HG02588 (cell line): Measurements from ENCODE around the gene TLL2.

Experiments
- ATAC-seq: cut with Tn5 transposase; IDR thresholded peaks from one replicate; pipeline ENCODE4 v1.9.1; 2021; ENCODE audit warnings: mild to moderate bottlenecking, moderate library complexity; ENCODE audit not compliant: unreplicated experiment

TLL2 gene

DNA sequence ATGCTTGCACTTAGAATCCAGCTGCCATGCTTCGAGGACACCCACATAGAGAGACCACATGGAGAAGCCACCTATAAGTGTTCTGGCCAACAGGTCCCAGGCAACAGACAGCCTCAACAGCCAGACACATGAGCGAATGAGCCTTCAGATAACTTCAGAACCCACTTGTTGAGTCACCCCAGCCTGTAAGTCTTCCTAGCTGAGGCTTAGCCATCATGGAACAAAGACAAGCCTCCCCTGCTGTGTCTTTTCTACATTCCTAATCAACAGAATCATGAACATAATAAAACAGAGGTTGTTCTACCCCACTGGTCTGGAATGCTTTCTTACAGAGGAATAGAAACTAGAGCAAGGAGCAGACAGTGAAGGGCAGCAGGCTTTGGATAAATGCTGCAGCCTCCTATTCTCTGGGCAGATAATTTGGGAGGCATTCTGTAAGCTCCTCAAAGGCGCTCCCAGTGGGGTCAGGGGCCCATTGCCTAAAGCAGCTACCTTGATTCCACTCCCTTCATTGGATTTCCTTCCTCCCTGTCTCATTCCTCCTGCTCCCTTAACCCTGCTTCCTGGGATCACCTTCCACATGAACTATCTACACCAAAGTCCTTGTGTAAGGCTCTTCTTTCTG, 4.6 kb downstream of the TLL2 start:
- ATAC-seq: no peak

DNA sequence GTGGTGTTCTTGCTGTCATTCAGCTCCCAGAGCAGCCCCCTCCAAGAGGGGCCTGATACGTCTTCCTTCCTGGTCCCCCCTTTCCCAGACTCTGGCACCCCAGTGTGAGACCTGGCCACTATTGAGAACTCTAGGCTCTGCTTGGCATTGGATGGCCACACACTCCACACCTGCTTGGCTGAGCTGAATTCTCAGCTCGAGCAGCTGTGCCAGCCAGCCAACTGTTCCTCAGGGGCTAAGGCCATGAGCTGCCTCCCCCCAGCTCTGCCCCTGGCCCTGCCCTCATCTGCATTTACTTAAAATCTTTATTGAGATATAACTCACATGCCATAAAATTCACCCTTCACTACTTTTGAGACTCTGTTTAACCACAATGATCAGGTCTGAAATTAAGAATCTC, 6.7 kb downstream of the TLL2 start:
- ATAC-seq: no peak

DNA sequence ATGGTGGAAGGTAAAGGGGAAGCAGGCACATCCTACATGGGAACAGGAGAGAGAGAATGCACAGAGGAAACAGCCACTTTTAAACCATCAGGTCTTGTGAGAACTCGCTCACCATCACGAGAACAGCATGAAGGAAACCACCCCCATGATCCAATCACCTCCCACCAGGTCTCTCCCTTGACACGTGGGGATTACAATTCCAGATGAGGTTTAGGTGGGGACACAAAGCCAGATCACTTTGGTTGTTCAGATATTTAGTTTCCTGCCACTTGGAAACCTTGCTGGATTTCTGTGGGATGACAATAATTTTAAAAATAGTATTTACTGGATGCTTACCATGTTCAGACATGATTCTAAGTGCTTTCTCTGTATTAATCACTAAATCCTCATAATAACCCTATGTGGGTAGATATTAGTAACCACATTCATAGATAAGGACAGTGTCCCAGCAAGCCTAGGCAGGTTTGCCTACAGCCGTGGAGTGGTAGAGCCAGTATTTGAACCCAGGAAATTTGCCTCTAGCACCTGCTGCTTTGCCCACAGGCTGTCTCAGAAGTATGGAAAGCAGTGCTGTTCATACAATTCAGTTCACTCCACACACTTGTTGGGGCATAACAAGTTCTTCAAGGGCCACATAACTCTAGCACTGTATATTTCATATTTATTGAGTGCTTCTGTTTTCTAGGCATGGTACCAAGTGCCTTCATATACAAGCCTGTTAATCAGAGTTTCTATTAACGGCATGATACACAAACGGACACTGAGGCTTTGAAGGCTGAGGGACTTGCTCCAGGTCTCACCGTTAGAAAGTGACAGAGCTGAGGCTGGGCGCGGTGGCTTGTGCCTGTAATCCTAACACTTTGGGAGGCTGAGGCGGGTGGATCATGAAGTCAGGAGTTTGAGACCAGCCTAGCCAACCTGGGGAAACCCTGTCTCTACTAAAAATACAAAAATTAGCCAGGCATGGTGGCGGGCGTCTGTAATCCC, 8.3 kb downstream of the TLL2 start:
- ATAC-seq: no peak

DNA sequence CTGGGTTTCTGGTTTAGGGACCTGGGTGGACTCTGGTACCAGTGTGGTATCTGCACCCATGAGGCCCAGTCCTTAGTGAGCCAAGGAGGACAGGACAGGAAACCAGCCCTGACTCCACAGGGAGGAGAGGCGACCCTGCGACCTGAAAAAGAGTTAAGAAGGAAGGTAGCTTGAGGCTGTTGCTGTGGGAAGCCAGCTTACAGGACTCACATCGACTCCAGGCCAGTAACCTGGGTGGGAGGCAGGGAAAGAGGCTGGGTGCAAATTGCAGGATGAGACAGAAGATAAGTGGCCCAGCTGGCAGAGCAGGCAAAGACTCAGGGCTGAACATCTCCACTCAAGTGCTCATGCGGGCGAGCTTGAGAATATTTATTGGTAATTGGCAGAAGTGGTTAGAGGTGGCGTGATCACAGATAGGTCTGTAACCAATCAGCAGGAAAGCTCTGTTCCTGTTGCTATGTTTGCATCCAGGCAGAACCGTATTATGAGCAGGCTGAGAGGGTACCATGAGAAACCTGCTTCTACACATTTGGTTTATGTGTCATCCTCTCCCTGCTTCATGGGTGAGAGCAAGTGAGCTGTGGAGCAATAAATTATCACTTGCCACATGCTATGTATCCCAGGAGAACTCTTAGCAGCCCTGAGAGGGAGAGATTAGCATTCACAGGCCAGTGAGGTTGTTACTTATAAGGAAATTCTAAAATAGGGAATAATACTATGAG, 11.0 kb downstream of the TLL2 start:
- ATAC-seq: no peak

DNA sequence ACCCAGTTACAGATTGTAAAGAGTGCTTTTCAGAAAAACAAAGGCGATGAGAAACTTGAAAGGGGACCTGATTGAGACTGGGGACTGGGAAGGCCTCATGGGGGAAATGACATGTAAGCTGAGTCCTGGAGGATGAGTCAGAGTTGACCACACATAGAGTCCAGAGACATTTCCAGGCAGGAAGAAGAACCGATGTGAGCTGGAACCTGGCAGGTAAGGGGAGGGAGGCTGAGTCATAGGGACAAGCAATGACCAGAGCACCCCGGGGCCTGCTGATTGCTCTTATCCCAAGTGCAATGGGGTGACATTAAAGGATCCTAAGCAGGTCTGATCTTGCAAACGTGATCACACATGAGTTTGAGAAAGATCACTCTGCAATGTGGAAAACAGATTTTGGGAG, 11.7 kb downstream of the TLL2 start:
- ATAC-seq: no peak

DNA sequence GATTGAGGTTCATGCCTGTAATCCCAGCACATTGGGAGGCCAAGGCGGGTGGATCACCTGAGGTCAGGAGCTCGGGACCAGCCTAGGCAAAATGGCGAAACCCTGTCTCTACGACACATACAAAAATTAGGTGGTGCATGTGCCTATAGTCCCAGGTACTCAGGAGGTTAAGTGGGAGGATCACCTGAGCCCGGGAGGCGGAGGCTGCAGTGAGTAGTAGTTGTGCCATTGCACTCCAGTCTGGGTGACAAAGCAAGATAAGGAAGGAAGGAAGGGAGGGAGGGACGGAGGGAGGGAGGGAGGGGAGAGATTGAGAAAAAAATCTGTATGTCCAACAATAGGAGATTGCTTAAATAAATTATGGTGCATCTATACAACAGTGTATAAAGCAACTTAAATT, 13.2 kb downstream of the TLL2 start:
- no peak for ATAC-seq

DNA sequence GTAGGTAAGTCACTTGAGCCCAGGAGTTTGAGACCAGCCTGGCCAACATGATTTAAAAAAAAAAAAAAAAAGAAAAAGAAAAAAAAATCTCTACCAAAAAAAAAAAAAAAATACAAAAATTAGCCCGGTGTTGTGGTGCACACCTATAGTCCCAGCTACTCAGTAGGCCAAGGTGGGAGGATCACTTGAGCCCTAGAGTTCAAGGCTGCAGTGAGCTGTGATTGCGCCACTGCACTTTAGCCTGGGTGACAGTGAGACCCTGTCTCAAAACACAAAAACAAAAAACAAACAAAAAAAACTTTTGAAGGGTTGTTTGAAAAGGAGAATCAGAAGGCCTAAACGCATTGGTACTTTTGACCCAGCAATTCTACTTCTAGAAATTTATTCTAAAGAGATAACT, 13.7 kb downstream of the TLL2 start:
- ATAC-seq: no peak

DNA sequence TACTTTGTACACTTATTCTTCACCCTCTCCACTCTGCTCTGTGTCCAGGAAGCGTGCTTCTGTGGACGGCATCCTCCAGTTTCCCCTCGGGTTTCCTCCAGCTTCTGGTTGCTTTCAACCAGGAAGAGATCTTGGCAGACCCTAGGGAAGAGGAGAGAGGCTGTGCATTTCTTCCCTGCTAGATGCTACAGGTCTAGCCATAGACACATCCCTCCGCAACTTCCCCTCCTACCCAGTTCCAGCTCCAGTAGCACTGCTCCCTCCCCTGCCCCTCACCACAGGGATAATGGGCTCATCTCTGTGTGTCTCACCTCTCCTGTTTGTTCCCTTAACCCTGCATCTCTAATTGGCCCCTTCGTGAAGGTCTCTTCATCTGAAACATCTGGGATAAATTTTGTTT, 16.3 kb downstream of the TLL2 start:
- no peak for ATAC-seq

DNA sequence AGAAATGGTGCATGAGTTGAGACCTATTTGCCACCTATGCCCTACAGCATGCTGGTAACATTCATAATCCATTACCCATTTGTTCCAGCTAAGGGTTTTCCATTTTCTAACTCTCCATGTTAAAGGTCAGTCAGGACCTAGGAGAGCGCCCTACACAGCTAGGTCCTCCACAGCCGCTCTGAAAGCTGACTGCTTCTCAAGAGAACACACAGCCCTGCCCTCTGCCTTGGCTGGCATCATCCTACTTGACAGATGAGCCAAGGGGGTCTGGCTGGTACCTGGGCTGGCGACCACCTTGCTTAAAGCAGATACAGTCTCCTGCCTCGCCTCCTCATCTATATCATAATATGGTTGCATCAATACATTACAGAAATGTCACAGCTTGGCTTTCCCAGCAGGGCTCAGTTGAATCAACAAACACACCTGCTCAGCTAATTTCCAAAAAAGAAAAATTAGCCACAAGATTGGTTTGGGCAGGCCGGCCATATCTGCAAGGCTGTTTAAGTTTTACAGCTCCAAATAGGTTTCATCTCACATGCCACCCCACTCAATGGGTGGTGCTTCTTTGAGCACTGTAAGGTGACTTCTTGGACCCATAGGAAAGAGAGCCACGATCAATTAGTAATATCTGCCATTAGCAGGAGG, 17.3 kb downstream of the TLL2 start:
- ATAC-seq: no peak

DNA sequence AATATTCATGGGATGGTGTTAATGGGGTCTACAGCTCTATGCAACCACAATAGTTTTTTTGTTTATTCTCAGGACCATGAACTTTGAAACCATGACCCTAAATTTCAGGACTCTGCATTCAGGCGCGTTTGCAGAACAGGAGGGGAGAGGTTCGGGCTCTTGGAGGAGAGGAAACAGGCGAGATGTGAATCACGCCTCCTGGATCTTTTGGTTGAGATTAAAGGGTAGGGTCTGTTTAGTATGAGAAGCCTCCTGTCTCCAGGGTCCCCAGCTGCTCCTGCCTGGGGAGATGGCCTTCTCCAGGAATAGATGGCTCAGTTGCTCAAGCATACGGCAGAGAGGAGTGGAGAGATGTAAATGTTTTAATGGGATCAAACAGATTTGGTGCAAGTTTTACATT, 18.2 kb downstream of the TLL2 start:
- no peak for ATAC-seq

DNA sequence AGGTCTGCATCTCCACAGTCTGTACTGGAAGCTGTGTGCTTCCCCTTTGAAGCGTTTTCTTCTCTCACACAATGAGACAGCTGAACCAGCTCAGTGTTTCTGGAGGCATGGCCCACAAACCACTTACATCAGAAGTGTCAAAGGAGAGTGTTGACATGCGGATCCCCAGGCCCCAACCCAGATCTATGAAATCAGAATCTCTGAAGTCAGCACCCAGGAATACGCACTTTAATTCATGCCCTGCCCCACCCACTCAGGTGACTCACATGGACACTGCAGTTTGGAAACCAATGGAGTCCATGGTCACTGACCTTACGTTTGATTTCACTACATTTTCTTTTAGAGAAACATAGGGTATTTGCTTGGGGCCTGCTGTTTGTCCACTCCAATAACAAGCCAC, 19.0 kb downstream of the TLL2 start:
- no peak for ATAC-seq

DNA sequence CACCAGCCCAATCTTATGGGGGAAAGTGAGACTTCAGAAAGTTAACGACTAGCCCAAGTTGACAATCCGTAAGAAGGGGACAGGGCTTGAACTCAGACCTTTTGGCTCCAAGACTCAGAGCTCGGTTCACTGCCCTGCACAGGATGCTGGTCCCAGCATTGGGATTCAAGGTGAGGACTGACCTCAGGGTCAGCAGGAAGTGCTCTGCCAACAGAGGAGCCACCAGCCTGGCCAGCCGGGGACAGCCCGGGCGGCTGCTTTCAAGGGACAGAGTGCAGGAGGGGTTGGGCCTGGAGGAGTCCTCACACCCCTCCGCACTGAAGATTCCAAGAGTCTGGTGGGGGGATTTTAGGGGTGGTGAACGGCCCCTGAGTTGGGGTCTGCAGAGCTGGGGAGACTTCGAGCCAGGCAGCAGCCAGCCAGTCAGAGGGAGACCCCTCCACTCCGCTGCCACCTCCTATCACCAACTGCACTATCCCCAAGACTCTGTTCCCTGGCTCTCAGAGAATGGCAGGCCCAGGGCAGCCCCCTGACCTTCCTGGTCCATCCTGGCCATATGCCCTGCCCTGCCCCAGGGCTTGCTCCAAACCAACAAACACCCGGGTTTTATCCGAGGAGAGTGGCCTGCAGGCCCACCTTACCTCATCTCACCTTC, 19.7 kb downstream of the TLL2 start:
- no peak for ATAC-seq

DNA sequence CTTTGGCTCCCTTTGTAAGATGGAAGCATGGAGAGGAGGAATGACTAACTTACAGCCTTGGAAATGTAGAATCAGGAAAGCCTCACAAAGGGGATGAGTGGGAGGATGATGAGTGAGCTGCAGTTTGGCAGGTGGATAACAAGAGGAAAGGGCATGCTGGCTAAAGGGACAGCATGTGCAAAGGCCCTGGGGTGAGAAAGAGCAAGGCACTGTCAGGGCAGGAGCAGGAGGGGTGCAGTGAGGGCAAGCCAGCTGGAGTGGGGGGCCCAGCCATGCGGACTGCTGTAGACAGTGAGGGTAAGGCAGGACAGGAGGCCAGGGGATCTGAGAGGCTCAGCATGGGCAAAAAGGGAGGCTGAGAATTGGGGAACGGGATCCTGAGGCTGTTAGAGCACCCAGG, 20.5 kb downstream of the TLL2 start:
- no peak for ATAC-seq

DNA sequence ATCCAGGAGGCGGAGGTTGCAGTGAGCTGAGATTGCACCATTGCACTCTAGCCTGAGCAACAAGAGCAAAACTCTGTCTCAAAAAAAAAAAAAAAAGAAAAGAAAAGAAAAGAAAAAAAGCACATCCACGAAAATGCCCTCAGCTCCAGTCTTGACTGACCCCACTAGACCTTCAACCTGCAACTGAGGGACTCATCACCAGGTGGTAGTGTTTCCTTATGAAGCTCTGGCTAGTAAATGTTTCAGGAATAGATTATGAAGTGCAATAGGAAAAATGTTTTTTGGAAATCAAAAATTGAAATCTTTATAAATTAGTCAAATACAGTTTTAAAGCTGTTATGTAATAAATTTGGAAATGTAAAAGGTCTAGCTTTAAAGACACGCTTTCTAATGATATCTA, 22.4 kb downstream of the TLL2 start:
- no peak for ATAC-seq

DNA sequence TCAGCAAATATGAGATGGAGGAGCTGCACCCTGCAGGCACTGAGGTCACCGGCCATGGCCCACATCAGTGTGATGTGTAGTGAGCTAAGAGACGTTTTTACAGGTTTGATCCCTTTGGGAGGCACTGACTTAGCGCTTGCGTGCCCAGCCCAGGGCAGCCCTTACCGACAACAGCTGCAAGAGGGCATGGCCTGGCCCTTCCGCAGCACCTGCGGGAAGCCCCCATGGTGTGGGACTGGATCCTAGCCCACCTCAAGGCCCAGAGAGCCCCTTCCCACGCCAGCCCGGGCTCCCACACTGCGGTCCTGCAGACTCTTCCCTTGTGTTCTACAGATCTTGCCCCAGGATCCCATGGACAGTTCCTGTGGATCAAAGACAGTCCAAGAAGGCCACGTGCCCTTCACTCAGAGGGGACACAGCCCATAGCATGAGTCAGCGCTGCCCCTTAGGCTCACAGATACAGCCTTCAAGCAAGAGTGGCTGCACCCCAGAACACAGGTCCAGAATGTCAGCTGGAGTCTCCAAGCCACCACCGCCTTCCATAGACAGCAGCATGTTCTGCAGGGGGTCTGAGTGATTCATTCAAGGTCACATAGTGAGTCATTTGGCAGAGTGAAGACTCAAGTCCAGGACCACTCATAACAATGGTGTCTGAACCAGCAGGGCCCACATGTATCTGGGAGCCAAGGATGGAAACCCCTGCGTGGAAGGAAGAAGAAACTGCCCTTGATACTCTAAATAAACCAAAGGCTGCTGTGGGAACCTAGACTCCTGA, 25.4 kb downstream of the TLL2 start:
- no peak for ATAC-seq

DNA sequence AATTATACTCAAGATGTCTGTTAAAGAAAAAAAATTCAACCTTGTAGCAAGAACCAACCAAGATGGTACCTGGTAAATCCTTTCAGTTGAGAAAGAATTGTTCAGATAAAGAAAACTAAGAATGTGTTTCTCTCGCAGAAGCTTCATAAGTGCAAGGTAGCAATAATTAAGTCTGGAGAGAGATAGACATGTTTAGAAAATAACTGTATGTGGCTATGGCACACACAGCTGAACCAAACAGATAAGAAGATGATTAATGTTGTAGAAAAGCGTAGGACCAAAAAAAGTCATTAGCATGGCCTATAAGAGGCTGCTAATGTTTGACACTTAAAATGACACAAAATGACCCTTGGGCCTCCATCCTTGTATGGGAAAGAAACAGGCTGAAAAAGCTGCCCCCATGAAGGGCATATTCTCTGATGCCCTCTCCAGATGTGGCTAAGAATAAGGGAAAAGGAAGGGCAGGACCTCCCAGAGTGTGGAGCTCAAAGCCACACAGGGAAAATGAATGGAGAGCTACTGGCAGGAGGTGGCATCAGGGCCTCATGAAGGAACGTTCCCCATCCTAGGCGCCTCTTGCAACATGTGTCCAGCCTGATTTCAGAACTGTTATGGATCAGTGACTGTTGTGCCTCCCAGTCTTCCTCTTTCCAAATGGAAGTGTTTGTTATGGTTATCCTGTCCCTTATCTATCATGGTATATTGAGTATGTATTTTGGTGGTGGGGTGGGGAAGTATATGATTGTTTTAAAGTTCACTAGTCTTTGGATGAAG, 30.7 kb downstream of the TLL2 start:
- no peak for ATAC-seq

DNA sequence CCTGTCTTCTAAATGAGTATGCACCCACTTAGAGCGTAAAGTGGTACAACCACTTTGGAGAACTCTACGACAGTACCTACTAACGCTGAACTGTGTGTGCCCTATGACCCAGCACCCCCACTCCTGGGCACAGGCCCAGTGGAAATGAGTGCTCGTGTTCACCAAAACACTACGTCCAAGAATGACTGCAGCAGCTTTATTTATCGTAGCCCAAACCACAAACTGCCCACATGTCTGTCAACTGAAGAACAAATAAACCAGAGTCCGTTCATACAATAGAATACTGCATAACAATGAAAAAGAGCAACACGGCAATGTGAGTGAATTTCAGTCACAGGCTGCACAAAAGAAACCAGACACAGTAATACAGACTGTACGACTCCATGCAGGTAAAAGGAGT, 35.4 kb downstream of the TLL2 start:
- ATAC-seq: no peak

DNA sequence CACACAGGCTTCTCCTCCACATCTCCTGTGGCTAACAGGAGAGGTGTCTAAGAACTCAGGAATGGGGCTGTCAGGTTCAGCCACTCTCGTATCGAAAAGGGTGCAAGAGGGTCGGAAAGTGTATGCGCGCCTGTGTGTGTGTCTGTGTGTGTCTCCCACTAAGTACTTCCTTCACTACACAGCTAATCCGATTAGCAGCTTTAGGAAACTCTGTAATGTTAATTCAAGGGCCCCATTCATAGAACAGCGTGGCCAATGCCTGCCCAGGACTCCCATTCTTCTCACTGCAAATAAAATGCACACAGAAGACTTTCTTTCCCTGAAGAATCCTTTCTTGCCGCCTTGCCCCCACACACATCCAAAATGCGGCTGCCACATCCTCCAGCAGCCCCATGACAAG, 39.9 kb downstream of the TLL2 start:
- no peak for ATAC-seq

DNA sequence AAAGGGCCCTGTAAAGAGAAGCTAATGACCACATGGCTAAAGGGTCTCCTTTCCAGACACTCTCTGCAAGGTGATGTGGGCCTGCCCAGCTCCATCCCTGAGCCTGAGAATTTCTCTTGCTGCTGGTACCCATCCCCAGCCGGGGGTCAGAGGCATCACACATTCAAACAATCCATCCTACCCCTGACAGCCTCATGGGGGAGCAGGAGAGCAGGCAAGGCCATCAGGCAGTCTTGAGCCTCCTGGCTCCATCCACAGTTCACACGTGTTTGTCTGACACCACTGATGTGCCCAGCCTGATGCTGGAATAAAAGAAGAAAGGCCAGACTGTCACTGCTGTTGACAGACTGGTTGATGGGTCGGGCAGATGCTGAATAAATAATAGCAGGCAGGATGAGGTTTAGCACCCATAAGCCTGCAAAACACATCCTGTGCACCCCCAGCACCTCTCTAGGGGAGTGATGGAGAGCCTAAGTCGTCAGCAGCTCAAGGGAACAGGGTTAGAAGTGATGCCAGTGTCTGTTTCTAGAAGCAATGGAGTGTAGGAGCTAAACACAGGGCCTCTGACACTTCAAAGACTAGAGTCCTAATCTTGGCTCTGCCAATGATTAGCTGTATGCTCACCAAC, 43.5 kb downstream of the TLL2 start:
- ATAC-seq: no peak
